Posterior cingulate gyrus (tissue), 11 donors: ENCODE data around the gene CEBPB.

Source experiments
- DNase-seq, 10 donors: peaks; one replicate each; pipeline versions ENCODE4 v3.0.0 to v3.0.0-alpha.2; 2020 to 2021; ENCODE audit warnings: mixed read lengths in 3 of 10
- intact Hi-C: fragments of 100-400 bp; cut with DNase I; formaldehyde crosslinking; loops from one replicate; pipeline ENCODE4 v1.15.1; 2023

Gene CEBPB

GRCh38 chr20:50165684-50166554 is 24.7 kb upstream of the CEBPB start:
- DNase-seq = peak; percentile 72 to 98 (median 85)
- intact Hi-C loops = no loop called here

- DNase-seq = peak in 9 of 10 donors; percentile 50 to 95 (median 80)
- intact Hi-C loops = loop anchor here (1.0 kb wide), 1 partner anchor 48 kb away; no protein-coding TSS in a partner anchor
These were observed 21.3 kb upstream of the CEBPB start for GRCh38 chr20:50169329-50169823.

GRCh38 chr20:50170549-50171220 is 19.9 kb upstream of the CEBPB start:
- intact Hi-C loops = loop anchor here (10.0 kb wide), 1 partner anchor 186 kb away; the partner anchor contains the start of gene SNAI1
- DNase-seq = no peak

GRCh38 chr20:50172347-50173013 is 18.1 kb upstream of the CEBPB start:
- DNase-seq = peak in 6 of 10 donors; percentile 50 to 92 (median 74)
- intact Hi-C loops = loop anchor here (10.0 kb wide), 1 partner anchor 188 kb away; the partner anchor contains the start of gene SNAI1

GRCh38 chr20:50174456-50174855 is 16.2 kb upstream of the CEBPB start:
- DNase-seq = no peak
- intact Hi-C loops = loop anchor here (10.0 kb wide), 1 partner anchor 190 kb away; the partner anchor contains the start of gene SNAI1

GRCh38 chr20:50175938-50176933 is 14.4 kb upstream of the CEBPB start:
- intact Hi-C loops = loop anchor here (10.0 kb wide), 1 partner anchor 191 kb away; the partner anchor contains the start of gene SNAI1
- no peak for DNase-seq

- DNase-seq = peak in 1 of 10 donors; percentile 42
- intact Hi-C loops = loop anchor here (10.0 kb wide), 1 partner anchor 194 kb away; the partner anchor contains the start of gene SNAI1
These were observed 12.0 kb upstream of the CEBPB start for GRCh38 chr20:50178672-50179071.

- intact Hi-C loops = no loop called here
- DNase-seq = peak in 2 of 10 donors; percentile 37 to 56
These were observed 9.3 kb upstream of the CEBPB start for GRCh38 chr20:50181344-50181743.

GRCh38 chr20:50182346-50182745 is 8.3 kb upstream of the CEBPB start:
- DNase-seq = no peak
- intact Hi-C loops = no loop called here

GRCh38 chr20:50185426-50185825 is 5.2 kb upstream of the CEBPB start:
- intact Hi-C loops = no loop called here

GRCh38 chr20:50186151-50186885 is 4.3 kb upstream of the CEBPB start:
- intact Hi-C loops = loop anchor here (1.0 to 2.0 kb wide), 3 partner anchors 274 to 392 kb away; no protein-coding TSS in a partner anchor
- peak; percentile 86 to 99 (median 98) for DNase-seq

More at GRCh38 chr20:50185426-50185825, 5.2 kb upstream of the CEBPB start:
- DNase-seq = peak in 2 of 10 donors; percentile 27 to 53

GRCh38 chr20:50186987-50187402 is 3.6 kb upstream of the CEBPB start:
- intact Hi-C loops = loop anchor here (1.0 to 2.0 kb wide), 3 partner anchors 273 to 392 kb away; no protein-coding TSS in a partner anchor
- DNase-seq = peak in 4 of 10 donors; percentile 42 to 85 (median 78)

- intact Hi-C loops = loop anchor here (2.0 kb wide), 1 partner anchor 391 kb away; no protein-coding TSS in a partner anchor
- DNase-seq = peak in 3 of 10 donors; percentile 34 to 81 (median 73)
These were observed 3.1 kb upstream of the CEBPB start for GRCh38 chr20:50187403-50188051.

GRCh38 chr20:50188287-50188688 is 2.3 kb upstream of the CEBPB start:
- intact Hi-C loops = no loop called here
- DNase-seq = peak in 2 of 10 donors; percentile 10 to 16

- DNase-seq = peak in 2 of 10 donors; percentile 71 to 83
- intact Hi-C loops = no loop called here
These were observed 1.6 kb upstream of the CEBPB start for GRCh38 chr20:50188879-50189680.

- DNase-seq = peak in 2 of 10 donors; percentile 62 to 68
These were observed 864 bp upstream of the CEBPB start for GRCh38 chr20:50189681-50190250.

More at GRCh38 chr20:50189681-50190250, 864 bp upstream of the CEBPB start:
- intact Hi-C loops = loop anchor here (10.0 kb wide), 1 partner anchor 555 kb away; no protein-coding TSS in a partner anchor
